Tibial nerve (tissue), 4 donors: ENCODE measurements around the gene ANKRD27.

Source experiments
- EP300 ChIP-seq, 2 donors: sonication (generic); formaldehyde crosslinking; IDR thresholded peaks; one replicate each; pipeline ENCODE4 v1.6.1; 2017; ENCODE audit warnings: antibody characterized with exemption in 2 of 2, mild to moderate bottlenecking in 1 of 2
- TF ChIP-seq, protein P1 (sequence below), 5 experiments: fragments of 200-600 bp in 3 of 5; fragments of 450-650 bp in 2 of 5; sonication (generic) in 3 of 5; IDR thresholded peaks; one replicate each; pipeline ENCODE4 v1.5.1; 2016 to 2019; ENCODE audit warnings: antibody characterized with exemption in 5 of 5, mild to moderate bottlenecking in 3 of 5, moderate library complexity in 2 of 5

DNA sequence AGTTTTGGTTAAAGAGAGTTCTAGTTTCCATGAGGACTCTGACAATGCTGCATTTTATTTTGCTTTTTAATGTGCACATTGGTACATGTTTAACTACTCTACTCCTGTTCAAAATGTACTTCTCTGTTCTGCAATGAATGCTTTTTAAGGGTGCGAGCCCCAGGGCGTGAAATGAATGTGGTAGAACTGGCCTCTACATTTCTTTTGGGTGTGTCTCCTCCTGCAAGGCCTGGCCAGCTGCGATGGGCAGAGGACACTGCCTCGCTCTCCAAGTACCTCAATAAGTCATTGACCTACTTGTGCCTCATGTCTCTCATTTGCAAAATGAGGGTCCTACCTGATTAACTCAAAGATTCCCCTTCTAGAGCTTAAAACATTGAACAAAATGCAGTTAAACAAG, 7.3 kb upstream of the ANKRD27 start:
- no peak for TF ChIP-seq EP300 (IDR thresholded peaks at IDR 0.05)
- TF ChIP-seq, protein P1, sequence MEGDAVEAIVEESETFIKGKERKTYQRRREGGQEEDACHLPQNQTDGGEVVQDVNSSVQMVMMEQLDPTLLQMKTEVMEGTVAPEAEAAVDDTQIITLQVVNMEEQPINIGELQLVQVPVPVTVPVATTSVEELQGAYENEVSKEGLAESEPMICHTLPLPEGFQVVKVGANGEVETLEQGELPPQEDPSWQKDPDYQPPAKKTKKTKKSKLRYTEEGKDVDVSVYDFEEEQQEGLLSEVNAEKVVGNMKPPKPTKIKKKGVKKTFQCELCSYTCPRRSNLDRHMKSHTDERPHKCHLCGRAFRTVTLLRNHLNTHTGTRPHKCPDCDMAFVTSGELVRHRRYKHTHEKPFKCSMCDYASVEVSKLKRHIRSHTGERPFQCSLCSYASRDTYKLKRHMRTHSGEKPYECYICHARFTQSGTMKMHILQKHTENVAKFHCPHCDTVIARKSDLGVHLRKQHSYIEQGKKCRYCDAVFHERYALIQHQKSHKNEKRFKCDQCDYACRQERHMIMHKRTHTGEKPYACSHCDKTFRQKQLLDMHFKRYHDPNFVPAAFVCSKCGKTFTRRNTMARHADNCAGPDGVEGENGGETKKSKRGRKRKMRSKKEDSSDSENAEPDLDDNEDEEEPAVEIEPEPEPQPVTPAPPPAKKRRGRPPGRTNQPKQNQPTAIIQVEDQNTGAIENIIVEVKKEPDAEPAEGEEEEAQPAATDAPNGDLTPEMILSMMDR (IDR thresholded peaks at IDR 0.05): no peak
